Urothelium cell line (cell line): Measurements from ENCODE around the gene ATXN2.
"Not testable (repeated sequence)": the region's sequence is repeated elsewhere in the genome, so short reads cannot be mapped to it uniquely, and the experiment has no call there.

Experiments used
- DNase-seq: peaks from one replicate; pipeline ENCODE4 v3.0.0; 2011; ENCODE audit warnings: low spot score, mixed read lengths
- FAIRE-seq: peaks from 2 replicates; lab custom pipeline; 2011; peaks lifted over from hg19 to GRCh38; lab: Jason Lieb, UNC

ATXN2 gene

DNA sequence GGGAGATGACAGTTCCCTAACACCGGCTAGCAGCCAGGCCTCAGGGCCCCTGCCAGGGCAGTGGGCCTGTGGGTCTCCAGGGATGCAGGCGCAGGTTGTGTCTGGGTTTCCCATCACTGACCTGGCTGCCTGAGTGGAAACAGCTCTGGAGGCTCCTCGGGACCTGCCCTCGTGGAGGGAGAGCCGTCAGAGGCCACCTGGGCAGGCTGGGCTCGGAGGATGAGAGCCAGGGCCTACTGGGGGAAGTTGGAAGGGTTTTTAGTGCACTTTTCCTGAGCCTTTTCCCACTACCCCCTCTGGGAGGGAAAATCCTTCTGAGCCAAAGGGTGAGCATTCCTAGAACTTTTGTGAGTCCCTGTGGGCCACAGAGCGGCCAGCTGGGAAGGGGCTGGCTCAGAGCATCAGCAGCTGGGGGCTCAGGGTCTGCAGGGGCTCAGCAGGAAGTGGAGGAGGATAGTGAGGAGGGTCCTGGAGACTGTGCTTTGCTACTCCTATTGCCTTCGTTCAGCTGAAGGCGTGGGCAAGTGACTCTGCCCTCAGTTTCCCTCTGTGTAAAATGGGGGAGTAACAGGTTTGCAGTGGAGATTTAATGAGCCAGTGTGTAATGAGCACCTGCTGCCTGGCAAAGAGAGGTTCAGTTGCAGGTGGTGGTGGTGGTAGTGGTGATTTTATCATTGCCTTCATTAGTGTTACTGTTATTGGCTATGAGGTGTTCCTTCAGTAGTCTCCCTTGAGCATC lies 191.6 kb downstream of the ATXN2 start:
- DNase-seq (no peak), FAIRE-seq (no peak)

DNA sequence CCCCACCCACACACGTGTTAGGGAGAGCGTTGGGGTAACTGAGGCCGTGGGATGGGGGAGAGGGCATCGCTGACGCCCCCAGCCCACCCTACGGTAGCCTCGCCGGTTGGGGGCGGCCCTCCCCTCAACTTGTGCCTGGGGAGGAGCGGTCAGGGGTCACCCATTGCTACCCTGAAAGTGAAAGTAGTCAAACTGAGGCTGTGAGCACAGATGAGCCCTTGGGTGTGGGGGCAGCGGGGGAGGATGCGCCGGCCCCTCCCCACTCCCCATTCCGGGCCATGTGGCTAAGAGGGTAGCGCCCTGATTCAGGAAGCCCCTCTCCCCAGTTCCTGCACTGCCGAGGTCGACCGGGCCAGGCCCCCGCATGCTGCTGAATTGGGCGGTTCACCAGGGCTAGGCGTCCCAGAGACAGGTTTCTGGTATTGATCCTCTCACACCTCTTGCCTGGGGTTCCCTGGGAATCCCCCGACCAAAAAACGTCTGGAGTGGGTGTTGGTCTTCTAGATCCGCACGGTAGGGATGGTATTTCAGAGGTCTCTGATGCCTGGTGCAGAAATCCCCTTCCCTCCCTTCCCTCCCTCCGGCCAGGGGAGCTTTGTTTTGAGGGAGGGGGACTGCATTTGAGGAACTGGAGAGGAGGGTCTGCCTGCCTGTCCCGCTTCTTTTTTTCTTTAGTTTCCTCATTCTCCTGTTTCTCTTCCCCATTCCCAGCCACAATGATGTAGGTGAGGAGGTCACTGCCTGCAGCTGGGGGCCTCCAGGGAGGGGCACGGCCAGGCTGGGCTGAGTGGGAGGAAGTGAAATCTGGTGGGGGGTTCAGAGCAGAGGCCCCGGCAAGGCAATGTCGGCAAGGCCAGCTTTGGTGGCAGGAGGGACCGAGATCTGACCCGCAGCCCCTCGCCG lies 192.4 kb downstream of the ATXN2 start:
- DNase-seq (no peak), FAIRE-seq (no peak)

DNA sequence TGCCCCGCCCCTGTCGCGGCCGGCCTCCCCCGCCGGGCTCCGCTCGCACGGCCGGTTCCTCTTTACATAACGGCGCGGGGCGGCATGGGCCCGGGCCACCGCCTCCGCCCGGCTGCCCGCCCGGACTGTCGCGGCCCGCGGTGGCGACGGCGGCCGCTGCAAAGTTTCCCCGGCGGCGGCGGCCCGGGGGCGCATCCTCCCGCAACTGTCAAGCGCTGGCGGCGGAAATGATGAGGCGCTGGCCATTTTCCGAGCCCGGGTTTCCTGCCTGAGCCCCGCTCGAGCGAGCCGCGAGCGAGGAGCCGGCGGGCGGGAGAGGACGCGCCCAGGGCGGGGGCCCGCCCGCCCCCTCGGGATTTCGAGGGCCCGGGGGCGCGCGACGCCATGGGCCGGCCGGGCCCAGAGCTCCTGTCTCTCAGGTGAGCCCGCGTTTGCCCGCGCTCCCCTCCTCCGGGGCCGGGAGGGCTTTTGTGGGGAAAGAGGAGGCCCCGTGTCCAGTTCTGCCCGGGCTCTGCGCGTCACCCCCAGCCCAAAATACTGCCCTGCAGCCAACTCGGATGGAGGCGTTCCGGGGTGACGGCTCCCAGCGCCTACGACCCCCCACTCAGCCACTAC lies 193.1 kb downstream of the ATXN2 start, which contains the start of gene SH2B3:
Gene SH2B3 (plus strand): TSS at position 65 of the 615 bp plus-strand sequence. CDS start 12,223 bp downstream, outside the sequence.
- FAIRE-seq (no peak), DNase-seq (no peak)

DNA sequence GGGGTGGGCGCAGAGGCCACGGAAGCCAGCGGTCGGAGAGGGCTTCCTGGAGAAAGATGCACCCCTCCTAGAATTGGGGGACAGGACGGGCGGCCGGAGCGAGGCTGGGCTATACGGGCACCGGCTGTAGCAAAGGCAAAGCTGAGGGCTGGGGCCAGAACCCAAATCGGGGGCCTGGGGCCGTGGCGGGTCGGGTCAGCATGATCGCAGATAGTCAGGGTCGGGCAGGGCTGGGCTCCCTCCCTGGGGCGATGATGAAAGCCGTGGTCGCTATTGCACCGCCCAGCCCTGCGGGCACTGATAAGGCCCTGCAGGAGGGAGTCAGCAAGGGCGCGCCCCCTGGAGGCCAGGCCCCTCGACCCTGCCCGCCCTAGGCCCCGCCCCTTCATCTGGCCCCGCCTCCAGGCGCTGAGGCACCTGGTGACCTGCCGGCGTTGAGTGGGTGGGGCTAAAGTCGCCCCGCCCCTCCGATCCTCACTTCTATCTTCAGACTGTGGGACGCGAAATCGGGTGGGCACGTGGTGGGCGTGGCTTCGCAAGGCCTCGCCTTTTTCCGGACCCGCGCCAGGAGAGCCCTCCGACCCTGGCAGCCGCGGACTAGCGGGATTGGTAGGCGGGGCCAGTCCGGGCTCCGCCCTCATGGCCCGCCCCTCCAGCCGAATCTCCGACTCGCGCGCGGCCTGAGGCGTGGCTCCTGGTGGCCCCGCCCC lies 193.8 kb downstream of the ATXN2 start:
- DNase-seq: peak; percentile 99
- FAIRE-seq: no peak

DNA sequence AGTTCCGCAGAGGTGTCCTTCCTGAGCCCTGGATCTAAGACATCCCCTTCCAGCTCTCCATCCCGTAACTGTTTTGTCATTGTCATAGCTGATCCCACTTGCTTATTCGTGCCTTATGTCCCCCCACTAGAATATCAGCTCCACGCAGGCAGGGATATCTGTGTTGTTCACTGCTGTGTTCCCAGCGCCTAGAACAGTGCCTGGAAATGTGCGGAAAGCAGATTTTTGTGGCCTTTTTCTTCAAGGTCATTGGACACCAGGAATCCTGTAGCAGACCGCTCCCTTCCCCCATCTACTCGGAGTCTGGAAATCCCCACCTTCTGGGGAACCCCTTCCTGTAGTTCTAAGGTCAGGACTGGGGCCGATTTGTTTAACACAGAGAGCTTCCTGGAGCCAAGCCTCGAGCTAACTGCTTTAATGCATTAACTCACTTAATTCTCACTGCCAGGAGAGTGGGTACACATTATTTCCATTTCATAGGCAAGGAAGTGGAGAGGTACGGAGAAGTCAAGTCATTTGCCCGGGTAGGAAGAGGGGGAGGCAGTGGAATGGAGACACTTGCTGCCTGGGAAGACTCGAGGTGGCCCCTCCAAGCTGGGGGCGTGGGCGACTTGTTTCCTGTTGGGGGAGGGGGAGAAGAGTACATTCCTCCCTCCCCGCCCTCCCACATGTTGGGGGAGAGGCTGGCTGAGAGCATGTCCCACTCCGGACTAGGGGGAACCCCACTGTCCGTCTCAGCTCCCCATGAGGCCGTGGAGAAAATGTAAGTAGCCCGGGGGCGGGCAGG lies 194.6 kb downstream of the ATXN2 start:
- no peak for FAIRE-seq

DNA sequence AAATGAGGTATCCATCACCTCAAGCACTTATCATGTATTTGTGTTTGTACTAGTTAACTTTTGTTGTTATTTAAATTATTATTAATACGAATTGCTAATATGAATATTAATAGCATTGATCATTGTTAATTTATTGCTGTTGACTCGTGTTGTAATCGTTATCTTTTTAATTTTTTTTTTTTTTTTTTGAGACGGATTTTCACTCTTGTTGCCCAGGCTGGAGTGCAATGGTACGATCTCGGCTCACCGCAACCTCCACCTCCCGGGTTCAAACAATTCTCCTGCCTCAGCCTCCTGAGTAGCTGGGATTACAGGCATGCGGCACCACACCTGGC lies 196.7 kb downstream of the ATXN2 start:
- not testable (repeated sequence) for FAIRE-seq, DNase-seq

More for the DNA sequence above, 194.6 kb downstream of the ATXN2 start:
- peak; percentile 58 for DNase-seq
